Measurements from ENCODE around the gene SESN1.

GRCh38 chr6:109048670-109049415 is 45.8 kb downstream of the SESN1 start:
- TF ChIP-seq CTCF (IDR thresholded peaks at IDR 0.05; ENCODE audit: borderline replicate concordance, extremely low read depth, low read length, poor library complexity, severe bottlenecking) (no peak), EZH2 (IDR thresholded peaks at IDR 0.05; ENCODE audit: borderline replicate concordance, low read depth, low read length, severe bottlenecking) (no peak)

Measured in DND-41 (cell line).